Nephron progenitor cell (in vitro differentiated cells): ENCODE results near the gene STMN3.
A peak's percentile ranks its signal among the peaks of the same experiment; 100 is the strongest.
"Not testable (repeated sequence)": the region's sequence is repeated elsewhere in the genome, so short reads cannot be mapped to it uniquely, and the experiment has no call there.

ENCODE experiments used
- DNase-seq: peaks from one replicate; pipeline ENCODE4 v3.0.0; 2021
- H3K27ac Mint-ChIP-seq: 2 replicates; pipeline ENCODE4 v1.8.0; 2021; ENCODE audit warnings: mild to moderate bottlenecking, moderate library complexity, mixed read lengths
- H3K27me3 Mint-ChIP-seq: 2 replicates; pipeline ENCODE4 v1.8.0; 2021; ENCODE audit warnings: mild to moderate bottlenecking, low read depth, mixed read lengths; ENCODE audit not compliant: poor library complexity
- H3K36me3 Mint-ChIP-seq: 2 replicates; pipeline ENCODE4 v1.8.0; 2021; ENCODE audit warnings: low read depth, mixed read lengths
- H3K4me1 Mint-ChIP-seq: 2 replicates; pipeline ENCODE4 v1.8.0; 2021; ENCODE audit warnings: mixed read lengths
- H3K4me3 Mint-ChIP-seq: 2 replicates; pipeline ENCODE4 v1.8.0; 2021; ENCODE audit warnings: mild to moderate bottlenecking, moderate library complexity, mixed read lengths
- H3K9me3 Mint-ChIP-seq: 2 replicates; pipeline ENCODE4 v1.8.0; 2021; ENCODE audit warnings: mild to moderate bottlenecking, moderate library complexity, mixed read lengths
- TF ChIP-seq, protein P1 (sequence below): fragments of 200-600 bp; sonication (generic); IDR thresholded peaks from 2 replicates; pipeline ENCODE4 v1.5.0; 2021; ENCODE audit warnings: antibody characterized with exemption

Gene STMN3

DNA sequence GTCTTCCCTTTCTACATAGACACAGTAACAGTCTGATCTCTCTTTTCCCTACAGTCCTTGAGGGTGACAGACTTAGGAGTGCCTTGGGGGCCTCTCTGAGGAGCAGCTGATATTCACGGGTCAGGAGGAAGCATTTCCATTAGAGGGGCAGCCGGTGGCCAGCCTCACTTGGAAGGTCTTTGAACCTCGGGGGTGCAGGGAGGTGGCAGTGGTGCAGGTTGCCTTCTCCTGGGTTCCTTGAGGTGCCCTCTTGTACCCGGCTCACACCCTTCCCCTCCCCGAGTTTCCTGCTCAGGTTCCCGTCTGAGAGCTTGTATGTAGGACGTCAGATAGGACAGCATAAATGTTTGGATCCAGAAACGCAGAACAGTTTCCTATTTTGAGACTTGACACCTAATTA is 7.4 kb upstream of the STMN3 start:
- no peak overlapping the region for H3K27ac Mint-ChIP-seq
- TF ChIP-seq, protein P1, sequence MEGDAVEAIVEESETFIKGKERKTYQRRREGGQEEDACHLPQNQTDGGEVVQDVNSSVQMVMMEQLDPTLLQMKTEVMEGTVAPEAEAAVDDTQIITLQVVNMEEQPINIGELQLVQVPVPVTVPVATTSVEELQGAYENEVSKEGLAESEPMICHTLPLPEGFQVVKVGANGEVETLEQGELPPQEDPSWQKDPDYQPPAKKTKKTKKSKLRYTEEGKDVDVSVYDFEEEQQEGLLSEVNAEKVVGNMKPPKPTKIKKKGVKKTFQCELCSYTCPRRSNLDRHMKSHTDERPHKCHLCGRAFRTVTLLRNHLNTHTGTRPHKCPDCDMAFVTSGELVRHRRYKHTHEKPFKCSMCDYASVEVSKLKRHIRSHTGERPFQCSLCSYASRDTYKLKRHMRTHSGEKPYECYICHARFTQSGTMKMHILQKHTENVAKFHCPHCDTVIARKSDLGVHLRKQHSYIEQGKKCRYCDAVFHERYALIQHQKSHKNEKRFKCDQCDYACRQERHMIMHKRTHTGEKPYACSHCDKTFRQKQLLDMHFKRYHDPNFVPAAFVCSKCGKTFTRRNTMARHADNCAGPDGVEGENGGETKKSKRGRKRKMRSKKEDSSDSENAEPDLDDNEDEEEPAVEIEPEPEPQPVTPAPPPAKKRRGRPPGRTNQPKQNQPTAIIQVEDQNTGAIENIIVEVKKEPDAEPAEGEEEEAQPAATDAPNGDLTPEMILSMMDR: no peak
- H3K4me1 Mint-ChIP-seq: peaks cover 31% of the 10 kb centered on the region
- H3K27me3 Mint-ChIP-seq: no peaks in the 10 kb centered on the region
- H3K36me3 Mint-ChIP-seq: peaks cover 10% of the 10 kb centered on the region
- H3K9me3 Mint-ChIP-seq: no peaks in the 10 kb centered on the region
- no peak overlapping the region for H3K4me3 Mint-ChIP-seq
- no peak for DNase-seq

DNA sequence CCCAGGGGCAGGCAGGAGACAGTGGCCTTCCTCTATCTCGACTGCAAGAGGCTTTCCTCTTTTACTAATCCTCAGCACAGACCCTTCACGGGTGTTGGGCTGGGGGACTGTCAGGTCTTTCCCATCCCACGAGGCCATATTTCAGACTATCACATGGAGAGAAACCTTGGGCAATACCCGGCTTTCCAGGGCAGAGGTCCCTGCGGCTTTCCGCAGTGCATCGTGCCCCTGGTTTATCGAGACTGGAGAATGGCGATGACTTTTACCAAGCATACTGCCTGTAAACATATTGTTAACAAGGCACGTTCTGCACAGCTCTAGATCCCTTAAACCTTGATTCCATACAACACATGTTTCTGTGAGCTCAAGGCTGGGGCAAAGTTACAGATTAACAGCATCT is 7.0 kb upstream of the STMN3 start:
- DNase-seq, H3K27me3 Mint-ChIP-seq, H3K27ac Mint-ChIP-seq, H3K9me3 Mint-ChIP-seq, H3K36me3 Mint-ChIP-seq: not testable (repeated sequence)
- Mint-ChIP-seq H3K4me3 (peak overlapping the region; percentile 97), H3K4me1 (peaks cover 31% of the 10 kb centered on the region)

DNA sequence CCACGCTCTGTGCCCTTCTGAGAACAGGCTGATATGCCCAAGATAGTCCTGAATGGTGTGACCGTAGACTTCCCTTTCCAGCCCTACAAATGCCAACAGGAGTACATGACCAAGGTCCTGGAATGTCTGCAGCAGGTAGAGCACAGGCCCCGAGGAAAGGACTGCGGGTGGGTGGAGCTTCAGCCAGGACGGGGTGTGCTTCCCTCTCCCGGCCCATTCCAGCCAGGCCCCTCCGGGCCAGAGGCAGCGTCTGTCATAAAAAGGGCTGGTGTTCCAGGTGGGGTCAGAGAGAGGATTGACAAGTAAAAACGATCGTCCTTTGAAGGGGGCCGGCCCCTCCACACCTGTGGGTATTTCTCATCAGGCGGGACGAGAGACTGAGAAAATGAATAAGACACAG is 6.1 kb upstream of the STMN3 start:
- peak overlapping the region; percentile 97 for H3K4me3 Mint-ChIP-seq
- TF ChIP-seq, protein P1: no peak
- H3K9me3 Mint-ChIP-seq: no peaks in the 10 kb centered on the region
- H3K27me3 Mint-ChIP-seq: no peaks in the 10 kb centered on the region
- H3K4me1 Mint-ChIP-seq: peaks cover 32% of the 10 kb centered on the region
- H3K36me3 Mint-ChIP-seq: peaks cover 10% of the 10 kb centered on the region
- no peak overlapping the region for H3K27ac Mint-ChIP-seq
- no peak for DNase-seq

DNA sequence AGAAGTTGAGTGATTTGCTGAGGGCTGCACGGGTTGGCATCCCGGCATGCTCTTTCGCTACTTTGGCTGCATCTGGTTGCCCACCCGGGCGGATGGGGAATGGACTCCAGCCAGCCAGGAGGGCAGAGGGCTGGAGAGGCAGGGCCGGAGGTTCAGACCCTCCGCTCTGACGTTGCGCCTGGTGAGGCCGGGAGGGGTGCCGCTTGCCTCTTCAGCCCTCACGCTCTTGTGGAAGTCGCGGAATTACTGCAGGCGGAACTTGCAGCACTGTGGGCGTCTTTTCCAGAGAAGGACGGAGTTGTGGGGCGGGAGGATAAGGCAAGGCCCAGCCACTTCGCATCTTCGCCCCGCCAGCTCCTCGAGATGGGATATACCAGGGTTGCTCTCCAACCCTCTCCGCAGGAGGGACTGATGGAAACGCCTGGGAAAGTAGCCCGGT is 5.5 kb upstream of the STMN3 start:
- peaks cover 38% of the 10 kb centered on the region for H3K4me1 Mint-ChIP-seq
- DNase-seq: peak; percentile 58
- H3K4me3 Mint-ChIP-seq: peak overlapping the region; percentile 97
- H3K9me3 Mint-ChIP-seq: no peaks in the 10 kb centered on the region
- peaks cover 3% of the 10 kb centered on the region for H3K27me3 Mint-ChIP-seq
- TF ChIP-seq, protein P1: no peak
- peak overlapping the region; percentile 92 for H3K27ac Mint-ChIP-seq
- peaks cover 10% of the 10 kb centered on the region for H3K36me3 Mint-ChIP-seq

DNA sequence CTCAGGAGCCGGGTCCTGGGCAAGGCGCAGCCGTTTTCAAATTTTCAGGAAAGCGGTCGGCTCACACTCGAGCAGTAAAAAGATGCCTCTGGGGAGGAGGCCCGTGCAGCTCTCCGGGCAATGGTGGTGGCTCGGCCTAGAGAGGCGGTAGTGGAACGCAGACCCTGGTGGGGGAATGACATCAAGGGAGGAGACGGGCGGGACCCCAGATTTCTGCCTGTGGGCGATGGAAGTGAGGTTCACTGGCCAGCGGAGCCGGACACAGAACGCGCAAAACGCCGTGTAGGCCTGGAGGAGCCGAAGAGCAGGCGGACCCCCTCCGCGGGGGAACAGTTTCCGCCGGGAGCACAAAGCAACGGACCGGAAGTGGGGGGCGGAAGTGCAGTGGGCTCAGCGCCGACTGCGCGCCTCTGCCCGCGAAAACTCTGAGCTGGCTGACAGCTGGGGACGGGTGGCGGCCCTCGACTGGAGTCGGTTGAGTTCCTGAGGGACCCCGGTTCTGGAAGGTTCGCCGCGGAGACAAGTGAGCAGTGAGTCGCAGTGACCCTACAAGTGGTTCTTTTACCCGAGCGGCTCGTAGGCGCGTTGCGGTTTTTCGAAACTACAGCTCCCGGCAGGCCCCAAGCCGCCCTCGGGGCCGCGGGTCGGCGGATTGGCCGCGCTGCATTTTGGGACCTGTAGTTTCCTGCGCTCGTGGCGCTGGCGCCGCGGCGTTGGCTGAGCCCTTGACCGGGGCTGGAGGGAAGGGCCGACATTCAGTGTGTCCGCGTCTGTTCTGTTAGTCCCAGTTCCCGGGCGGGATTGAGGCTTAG is 4.9 kb upstream of the STMN3 start, which contains the start of gene RTEL1:
TSS of gene RTEL1 (plus strand) at position 376 of the 812 bp plus-strand sequence. CDS start 1,091 bp downstream, outside the sequence.
- peak within 1 kb of the TSS; percentile 92 for H3K27ac Mint-ChIP-seq
- H3K27me3 Mint-ChIP-seq: peaks cover 3% of the 10 kb centered on the region
- peak; percentile 92 for DNase-seq
- TF ChIP-seq, protein P1: no peak
- H3K4me3 Mint-ChIP-seq: peak within 1 kb of the TSS; percentile 97
- no peaks in the 10 kb centered on the region for H3K9me3 Mint-ChIP-seq
- peaks cover 10% of the 10 kb centered on the region for H3K36me3 Mint-ChIP-seq
- H3K4me1 Mint-ChIP-seq: peaks cover 39% of the 10 kb centered on the region

DNA sequence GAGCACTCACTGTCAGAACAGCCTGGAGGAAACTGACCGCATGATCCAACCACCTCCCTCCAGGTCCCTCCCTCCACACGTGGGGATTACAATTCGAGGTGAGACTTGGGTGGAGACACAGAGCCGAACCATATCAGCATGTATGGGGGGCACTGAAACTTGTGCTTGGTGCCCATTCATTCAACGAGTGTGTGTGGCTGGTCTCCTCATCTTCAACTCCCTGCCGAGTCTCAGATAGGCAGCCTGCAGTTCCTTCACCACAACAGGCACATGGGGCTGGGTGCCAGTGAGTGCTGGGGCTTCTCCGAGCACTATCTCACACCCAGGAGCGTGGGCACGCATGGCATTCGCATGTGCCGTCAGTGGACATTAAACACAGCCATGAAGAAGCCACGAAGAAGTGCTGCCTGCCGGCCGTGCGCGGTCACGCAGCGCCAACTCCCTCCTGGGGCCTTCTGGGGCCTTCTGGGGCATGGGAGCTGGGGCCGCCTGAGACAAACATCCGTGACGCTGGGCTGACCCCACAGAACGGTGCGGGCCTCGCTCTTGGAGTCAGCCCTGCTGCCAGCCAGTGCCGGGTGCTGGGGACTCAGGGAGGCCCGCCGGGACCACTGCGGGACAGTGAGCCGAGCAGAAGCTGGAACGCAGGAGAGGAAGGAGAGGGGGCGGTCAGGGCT is 4.2 kb upstream of the STMN3 start:
- TF ChIP-seq, protein P1: no peak
- H3K27me3 Mint-ChIP-seq: peaks cover 3% of the 10 kb centered on the region
- H3K4me3 Mint-ChIP-seq: peak overlapping the region; percentile 97
- peaks cover 39% of the 10 kb centered on the region for H3K4me1 Mint-ChIP-seq
- no peak for DNase-seq
- peaks cover 9% of the 10 kb centered on the region for H3K36me3 Mint-ChIP-seq
- H3K9me3 Mint-ChIP-seq: no peaks in the 10 kb centered on the region
- peak overlapping the region; percentile 79 for H3K27ac Mint-ChIP-seq
